SIG-M5 (cell line): ENCODE results near the gene CTU1.

Experiments
- DNase-seq: peaks from one replicate; lab custom pipeline; 2025; lab: John Stamatoyannopoulos, UW

The CTU1 gene

DNA sequence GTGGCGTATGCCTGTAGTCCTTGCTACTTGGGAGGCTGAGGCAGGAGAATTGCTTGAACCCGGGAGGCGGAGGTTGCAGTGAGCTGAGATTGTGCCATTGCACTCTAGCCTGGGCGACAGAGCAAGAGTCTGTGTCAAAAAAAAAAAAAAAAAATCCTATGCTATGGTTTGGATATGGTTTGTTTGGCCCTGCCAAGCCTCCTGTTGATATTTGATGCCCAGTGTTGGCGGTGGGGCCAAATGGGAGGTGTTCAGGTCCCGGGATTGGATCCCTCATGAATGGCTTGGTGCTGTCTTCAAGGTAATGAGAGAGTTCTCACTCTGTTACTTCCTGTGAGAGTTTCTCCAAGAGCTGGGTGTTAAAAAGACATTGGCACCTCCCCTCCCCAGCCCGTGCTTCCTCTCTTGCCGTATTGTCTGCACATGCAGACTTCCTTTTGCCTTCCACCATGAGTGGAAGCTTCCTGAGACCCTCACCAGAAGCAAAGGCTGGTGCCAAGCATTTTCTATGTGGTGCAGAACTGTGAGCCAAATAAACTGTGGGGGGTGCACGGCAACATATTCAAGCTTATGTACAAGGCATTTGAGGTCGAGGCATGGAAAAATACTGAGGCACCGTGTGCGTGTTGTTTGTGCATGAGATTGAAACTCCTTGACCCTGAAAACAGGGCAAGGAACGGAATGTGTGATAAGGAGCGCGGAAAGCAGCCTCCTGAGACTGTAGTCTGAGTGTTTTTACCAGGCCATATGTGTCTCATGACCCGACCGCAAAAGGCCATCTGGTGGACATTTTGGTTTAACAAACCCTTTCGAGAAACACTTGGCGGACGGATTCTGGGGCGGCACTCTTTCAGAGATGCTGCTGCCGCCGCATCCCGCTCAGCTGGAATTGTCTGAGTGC, 23.8 kb upstream of the CTU1 start:
- no peak for DNase-seq

DNA sequence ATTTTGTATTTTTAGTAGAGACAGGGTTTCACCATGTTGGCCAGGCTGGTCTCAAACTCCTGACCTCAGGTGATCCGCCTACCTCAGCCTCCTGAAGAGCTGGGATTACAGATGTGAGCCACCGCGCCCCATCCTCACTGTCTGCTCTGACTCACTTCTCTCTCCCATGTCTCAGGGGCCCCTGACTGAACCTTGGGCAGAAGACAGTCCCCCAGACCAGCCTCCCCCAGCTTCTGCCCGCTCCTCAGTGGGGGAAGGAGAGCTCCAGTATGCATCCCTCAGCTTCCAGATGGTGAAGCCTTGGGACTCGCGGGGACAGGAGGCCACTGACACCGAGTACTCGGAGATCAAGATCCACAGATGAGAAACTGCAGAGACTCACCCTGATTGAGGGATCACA, 21.5 kb upstream of the CTU1 start:
- no peak for DNase-seq

DNA sequence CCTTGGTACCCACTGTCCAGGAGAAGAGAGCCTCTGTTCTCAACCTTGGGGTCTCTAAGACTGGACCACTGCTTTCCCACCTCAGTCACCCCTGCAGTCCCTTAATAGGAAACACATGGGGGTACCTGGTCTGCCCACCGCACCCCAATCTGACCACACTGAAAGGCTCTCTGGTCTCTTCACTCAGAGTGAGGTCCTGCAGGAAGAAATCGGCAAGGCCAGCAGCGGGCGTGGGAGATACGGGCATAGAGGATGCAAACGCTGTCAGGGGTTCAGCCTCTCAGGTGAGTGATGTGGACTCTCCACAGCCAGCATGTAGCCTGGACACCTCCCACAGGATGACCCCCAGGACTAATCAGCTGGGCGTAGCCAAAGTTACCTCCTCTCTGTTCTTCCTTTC, 20.0 kb upstream of the CTU1 start:
- DNase-seq = no peak

DNA sequence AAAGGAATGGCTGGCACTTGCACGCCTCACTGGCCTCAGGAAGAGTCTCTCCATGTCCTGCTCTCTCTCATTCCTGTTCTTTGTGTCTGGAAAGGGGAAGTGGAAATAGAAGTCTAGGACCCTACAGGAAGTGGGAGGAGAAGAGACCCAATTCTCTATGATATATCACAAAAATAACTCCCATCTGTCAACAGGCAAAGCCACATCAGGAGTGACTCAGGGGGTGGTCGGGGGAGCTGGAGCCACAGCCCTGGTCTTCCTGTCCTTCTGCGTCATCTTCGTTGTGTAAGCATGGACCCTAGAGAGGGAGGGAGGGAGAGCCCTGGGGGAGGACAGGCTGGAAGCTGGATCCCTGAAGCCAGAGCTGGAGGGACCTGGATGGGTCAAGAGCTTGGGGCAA, 19.5 kb upstream of the CTU1 start:
- peak; percentile 94 for DNase-seq

DNA sequence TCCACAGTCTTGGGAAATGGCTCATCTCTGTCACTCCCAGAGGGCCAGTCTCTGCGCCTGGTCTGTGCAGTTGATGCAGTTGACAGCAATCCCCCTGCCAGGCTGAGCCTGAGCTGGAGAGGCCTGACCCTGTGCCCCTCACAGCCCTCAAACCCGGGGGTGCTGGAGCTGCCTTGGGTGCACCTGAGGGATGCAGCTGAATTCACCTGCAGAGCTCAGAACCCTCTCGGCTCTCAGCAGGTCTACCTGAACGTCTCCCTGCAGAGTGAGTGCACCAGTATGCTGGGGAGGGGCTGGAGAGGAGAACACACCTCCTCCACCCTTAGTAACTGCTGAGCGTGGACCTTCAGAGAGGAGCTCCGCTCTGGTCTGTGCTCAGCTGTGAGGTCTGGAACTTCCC, 18.8 kb upstream of the CTU1 start:
- no peak for DNase-seq

DNA sequence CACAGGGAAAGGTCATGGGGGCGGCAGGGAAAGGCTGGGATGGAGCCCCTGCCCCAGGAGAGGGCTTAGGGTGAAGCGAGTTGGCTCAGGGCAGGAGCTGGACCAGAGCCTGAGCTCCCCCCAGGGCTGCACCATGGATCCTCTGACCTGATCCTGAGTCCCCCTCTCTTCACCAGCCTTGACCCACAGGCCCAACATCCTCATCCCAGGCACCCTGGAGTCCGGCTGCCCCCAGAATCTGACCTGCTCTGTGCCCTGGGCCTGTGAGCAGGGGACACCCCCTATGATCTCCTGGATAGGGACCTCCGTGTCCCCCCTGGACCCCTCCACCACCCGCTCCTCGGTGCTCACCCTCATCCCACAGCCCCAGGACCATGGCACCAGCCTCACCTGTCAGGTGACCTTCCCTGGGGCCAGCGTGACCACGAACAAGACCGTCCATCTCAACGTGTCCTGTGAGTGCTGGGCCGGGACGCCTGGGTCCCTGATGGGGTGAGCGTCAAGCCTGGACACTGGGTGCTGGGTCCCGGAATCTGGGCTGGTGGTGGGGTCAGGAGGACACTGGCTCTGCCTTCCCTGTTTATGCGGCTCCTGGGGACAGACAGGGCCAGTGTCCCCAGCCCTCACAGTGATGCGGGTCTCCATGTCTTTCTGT, 17.3 kb upstream of the CTU1 start:
- no peak for DNase-seq

DNA sequence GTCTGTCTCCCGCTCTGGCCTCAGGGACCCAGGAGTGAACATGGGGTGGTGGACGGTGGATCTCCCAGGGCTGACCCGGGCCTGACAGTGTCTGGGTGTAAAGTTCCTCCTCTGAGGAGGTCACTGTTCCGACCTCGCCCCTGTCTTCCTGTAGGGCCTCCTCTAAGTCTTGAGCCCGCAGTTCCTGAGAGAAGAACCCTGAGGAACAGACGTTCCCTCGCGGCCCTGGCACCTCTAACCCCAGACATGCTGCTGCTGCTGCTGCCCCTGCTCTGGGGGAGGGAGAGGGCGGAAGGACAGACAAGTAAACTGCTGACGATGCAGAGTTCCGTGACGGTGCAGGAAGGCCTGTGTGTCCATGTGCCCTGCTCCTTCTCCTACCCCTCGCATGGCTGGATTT, 16.5 kb upstream of the CTU1 start, which contains the start of gene SIGLEC9:
TSS of gene SIGLEC9 (plus strand) at position 178 of the 400 bp plus-strand sequence. CDS start at position 247, 69 bp downstream.
- DNase-seq = no peak

DNA sequence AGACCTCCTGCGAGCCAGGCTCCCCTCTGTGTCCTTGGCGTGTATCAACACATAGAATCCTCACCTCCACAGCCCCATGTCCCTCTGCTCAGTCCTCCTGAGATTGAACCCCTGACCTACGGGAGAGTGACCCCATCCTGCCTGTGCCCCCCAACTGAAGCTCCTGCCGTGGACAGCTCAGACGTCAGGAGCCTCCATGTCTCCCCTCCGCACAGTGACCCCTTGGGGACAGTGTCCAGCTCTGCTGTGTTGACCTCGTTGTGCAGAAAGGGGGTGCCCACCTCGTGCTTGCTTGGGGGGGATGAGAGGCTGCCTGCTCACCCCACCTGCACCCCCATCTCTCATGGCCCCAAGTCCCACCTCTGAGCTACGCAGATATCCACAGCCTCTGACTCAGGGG, 16.0 kb upstream of the CTU1 start:
- DNase-seq = no peak

DNA sequence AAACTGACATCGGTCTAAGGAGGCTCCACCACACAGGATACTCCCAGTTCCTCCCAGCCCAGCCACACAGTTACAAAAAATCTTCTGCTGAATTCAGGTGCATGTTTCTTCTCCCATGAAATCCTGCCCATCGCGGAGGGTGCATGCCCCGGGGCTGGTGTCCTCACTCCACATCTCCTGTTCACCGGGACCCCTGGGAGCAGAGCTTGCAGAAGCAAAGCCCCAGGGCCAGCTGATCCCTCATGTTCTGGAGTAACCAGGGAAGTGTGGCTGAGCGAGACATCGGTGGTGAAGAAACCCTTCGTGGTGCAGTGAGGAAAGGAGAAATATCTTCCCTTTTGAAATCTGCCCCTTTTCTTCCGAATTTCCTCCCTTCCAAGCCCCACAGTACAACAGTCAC, 15.6 kb upstream of the CTU1 start:
- DNase-seq = no peak

DNA sequence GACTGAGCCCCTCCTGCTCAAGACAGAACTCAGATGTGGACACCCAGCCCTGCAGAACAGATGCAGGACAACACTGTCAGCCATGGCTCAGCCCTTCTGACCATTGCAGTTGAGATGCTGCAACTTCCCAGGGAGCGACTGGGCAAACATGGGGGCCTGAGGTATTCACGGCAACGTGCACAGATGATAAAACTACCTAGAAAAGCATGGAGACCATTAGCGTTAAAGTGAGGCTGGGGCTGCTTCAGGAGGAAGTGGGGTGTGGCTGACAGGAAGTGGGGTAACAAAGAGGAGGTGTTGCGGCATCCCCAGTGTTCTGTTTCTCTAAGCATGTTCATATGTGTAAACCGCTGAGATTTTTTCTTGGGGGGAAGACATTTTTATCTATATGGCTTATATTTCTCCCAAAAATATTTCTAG, 15.2 kb upstream of the CTU1 start:
- DNase-seq = no peak

DNA sequence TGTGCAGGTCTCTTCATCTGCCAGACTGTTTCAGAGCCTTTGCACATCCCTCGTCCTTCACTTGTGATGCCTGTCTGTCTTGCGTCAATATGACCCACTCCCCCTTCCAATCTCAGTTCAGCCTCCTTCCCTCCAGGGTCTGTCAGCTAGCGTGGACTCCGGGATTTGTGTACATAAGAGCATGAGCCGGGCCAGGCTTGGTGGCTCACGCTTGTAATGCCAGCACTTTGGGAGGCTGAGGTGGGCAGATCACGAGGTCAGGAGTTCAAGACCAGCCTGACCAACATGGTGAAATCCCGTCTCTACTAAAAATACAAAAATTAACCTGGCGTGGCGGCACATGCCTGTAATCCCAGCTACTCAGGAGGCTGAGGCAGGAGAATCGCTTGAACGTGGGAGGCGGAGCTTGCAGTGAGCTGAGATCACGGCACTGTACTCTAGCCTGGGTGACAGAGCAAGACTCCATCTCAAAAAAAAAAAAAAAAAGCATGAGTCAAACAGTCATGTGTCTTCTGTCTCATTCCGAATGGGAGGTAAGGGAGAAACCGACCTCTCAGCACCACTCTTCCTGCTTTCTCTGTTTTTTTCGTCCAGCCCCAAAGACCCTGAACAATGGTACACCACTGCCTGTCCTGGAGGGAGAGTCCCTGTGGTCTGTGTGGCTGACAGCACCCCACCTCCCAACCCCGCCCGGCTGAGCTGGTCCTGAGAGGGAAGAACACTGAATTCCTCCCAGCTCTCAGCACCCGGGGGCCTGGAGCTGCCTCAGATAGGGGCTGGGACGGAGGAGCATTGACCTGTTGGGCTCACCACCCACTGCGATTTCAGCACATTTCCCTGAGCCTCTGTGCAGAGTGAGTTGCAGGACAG, 14.1 kb upstream of the CTU1 start:
- no peak for DNase-seq

DNA sequence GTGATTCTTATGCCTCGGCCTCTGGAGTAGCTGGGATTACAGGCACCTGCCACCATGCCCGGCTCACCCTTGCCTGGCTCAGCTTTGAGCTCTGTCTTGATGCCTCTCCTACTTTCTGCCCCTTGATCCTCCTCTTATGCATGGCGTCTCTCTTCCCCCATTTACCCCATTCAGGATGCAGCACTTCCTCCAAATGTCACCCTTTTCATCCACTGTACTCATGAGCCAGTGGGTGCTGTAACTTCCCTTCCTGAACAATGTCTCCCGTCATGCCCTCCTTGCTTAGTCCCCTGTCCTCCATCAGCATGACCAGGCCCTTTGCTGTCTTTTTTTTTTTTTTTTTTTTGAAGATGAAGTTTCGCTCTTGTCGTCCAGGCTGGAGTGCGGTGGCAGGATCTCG, 13.0 kb upstream of the CTU1 start:
- no peak for DNase-seq

DNA sequence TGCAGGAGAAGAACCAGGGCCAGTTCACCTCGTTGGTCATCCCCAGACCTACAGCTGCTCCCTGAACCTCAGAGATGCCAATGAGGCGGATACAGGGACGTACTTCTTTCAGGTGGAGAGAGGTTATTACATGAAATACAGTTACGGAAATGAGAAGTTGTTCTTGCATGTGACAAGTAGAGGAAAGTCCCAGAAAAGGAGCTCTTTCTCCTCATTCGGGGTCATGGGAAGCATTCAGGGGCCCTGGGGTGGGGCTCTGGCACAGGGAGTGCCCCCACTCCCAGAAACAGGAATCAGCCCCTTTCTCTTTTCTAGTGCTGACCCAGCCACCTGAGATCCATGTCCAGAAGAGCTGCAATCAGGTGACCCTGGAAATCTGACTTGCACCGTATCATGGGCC, 12.0 kb upstream of the CTU1 start:
- DNase-seq = no peak

DNA sequence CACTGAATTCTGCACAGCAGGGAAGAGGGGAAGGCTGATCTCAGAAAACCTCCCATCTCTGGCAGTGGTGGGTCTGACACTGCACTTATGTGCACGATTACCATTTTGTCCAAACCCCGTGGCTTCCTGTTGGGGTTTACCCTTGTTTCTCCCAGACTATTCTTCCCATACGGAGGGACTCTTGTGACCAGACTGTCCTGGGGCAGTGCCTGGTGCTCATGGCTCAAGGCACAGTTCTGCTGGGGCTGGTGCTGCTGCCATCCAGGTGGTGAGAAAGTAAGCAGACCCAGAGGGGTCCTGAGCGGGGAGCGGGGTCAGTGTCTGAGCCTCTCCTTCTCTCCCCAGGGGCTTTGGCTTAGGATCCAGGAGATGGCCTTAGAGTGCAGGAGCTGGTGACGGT, 11.4 kb upstream of the CTU1 start:
- DNase-seq = no peak

DNA sequence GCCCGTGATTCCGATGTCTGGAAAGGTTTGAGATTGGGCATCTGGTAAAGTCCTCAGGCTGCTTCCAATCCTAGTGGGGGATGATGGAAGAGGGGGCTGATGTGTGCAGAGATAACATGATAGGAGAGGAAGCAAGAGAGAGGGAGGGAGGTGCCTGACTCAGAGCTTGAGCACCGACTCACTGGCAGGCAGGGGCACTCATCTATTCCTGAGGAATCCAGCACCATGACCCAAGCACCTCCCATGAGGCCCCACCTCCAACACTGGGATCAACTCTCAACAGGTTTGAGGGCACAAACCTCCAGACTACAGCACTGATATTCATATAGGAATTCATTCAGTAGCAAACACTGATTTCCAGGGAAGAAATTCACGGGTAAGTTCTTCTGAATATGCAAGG, 10.9 kb upstream of the CTU1 start:
- no peak for DNase-seq

DNA sequence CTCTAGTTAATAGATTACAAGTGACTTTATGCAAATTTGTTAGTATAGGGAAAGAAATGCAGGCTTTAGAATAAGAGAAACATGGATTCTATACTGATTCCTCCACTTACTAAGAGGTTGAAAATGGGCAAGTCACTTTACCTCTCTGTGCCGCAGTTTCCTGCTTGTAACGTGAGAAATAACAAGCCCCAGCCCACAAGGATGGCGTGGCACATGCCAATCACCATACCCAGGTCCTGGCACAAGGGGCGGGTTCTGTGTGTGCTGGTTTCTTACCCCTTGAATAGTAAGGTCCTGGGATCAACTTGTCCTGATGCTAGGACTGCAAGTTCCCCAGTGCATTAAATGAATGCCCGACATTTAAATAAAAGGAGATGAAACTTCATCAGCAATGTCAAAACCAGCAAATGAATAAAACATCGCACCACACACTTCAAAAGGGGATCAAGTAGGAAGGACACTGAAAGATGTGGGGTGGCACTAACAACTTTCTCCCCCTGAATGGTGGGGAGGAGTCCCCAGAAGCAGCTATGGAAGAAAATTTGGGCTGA, 8.6 kb upstream of the CTU1 start:
- no peak for DNase-seq

DNA sequence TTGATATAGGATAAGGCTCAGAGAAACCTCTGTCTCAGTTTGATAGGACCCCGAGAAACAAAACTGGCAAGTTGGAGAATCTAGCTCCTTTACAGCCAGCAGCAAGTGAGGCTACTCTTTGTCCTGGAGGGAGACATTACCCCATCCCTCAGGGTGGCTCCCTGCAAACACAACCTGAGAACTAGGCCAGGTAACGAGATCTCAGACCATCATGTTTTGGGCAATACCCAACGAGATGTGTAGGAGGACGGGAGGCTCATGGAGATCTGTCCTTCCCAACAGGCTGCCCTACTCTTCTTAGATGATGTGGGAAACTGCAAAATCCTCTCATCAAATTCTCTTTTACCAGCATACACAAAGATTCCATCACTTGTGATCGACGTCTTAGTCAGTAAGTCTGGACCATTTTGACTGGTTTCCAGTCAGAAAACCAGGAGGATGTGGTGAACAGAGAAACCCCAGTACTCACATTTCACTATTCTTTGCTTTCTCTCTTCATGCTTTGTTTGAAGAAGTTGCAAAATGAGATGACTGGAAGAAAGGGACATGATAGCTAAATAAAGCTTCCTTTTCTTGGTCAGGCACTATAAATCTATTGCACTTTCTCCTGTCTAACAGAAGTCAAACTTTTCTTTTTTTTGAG, 6.0 kb upstream of the CTU1 start:
- no peak for DNase-seq

DNA sequence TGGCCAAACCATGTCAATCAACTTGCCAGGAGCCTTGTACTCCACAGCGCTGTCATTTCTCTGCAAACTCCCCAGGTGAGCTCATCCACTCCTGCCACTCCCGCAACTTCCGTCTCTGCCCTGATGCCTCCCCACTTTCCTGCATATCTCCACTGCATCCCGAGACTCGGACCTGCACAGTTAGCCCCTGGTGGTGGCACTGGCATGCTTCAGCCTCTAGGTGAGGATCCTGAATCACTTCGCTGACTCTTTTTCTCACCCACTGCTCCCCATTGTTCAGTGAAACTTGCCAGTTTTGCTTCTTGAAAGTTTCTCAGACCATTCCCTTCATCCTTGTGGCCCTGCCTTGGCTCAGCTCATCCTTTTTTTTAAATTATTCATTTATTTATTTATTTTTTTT, 3.4 kb upstream of the CTU1 start:
- DNase-seq = no peak

DNA sequence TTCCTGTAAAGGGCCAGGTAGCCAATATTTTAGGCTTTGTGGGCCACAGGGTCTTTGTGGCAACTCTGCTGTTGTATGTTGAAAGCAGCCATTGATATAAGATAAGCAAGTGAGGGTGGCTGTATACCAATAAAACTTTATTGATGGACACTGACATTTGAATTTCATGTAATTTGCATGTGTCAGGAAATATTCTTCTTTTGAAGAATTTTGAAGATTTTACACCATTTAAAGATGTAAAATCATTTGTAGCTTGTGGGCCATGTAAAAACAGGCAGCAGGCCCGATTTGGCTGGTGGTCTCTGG, 2.4 kb upstream of the CTU1 start:
- DNase-seq = no peak

DNA sequence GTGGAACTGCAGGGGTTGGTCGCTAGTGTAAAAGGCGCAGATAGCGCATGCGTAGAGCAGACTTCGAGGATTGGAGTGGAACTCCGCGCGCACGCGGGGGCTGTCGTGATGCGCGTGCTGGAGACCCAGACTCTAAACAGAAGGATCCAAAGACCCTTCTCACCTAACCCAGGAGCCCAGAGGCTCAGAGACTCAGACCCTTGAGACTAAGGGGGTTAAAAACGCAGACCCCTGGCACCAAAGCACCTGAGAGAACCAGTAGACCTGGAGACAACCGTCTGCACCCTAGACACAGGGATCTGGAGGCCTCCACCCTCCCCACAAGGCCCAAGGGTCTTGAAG, 567 bp upstream of the CTU1 start:
- DNase-seq = no peak

DNA sequence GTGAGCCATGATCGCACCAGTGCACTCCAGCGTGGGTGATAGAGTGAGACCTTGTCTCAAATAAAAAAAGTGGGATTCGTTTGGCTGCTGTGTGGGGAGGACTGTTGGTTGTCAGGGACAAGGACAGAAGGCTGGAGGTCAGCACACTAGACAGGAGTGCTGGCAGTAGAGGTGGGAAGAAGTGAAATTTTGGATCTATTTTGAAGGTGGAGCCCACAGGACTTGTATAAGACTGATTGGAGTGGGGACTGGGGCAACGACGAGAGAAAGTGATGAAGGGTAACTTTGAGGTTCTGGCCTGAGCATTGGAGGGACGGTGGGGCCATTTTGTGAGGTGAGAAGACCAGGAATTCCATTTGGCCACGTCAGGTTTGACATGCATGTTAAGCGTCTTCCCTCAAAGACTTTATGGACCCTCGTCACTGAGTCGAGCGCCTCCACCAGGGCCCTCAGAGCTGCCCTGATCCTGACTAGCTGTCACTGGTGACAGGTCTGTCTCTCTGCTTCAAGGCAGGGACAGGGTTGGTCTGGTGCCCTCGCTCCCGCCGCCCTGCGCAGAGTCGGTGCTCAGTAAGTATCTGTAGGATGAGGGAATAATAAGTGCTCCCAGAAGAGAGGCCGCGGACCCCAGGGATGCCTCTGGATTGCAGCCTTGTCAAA, 673 bp downstream of the CTU1 start:
- DNase-seq = no peak

DNA sequence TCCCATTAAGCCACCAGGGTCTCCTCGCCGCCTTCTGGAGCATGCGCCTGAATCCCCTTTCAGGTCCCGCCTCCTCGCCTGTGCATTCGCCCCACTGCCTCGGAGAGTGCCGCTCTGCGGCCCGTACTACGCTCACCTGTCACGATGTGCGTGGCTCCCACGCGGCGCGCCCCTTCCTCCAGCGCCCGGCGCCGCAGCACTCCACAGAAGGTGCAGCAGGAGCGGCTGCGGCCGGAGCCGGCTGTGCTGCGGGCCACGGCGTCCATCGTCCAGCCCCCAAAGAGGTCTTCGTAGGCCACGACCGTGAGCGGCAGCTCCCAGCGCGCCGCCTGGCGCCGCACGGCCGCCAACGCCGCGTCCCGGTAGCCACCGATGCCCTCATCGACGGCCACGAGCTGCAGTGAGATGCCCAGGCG, 4.3 kb downstream of the CTU1 start:
- DNase-seq = no peak
